GM15510 (cell line): ENCODE results near the gene NUB1.

Source experiments
- POLR2A ChIP-seq: IDR thresholded peaks from 3 replicates; pipeline ENCODE4 v1.6.1; 2011; ENCODE audit warnings: borderline replicate concordance; ENCODE audit not compliant: insufficient read length; ENCODE audit errors: extremely low read depth

NUB1 gene, protein sequence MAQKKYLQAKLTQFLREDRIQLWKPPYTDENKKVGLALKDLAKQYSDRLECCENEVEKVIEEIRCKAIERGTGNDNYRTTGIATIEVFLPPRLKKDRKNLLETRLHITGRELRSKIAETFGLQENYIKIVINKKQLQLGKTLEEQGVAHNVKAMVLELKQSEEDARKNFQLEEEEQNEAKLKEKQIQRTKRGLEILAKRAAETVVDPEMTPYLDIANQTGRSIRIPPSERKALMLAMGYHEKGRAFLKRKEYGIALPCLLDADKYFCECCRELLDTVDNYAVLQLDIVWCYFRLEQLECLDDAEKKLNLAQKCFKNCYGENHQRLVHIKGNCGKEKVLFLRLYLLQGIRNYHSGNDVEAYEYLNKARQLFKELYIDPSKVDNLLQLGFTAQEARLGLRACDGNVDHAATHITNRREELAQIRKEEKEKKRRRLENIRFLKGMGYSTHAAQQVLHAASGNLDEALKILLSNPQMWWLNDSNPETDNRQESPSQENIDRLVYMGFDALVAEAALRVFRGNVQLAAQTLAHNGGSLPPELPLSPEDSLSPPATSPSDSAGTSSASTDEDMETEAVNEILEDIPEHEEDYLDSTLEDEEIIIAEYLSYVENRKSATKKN

DNA sequence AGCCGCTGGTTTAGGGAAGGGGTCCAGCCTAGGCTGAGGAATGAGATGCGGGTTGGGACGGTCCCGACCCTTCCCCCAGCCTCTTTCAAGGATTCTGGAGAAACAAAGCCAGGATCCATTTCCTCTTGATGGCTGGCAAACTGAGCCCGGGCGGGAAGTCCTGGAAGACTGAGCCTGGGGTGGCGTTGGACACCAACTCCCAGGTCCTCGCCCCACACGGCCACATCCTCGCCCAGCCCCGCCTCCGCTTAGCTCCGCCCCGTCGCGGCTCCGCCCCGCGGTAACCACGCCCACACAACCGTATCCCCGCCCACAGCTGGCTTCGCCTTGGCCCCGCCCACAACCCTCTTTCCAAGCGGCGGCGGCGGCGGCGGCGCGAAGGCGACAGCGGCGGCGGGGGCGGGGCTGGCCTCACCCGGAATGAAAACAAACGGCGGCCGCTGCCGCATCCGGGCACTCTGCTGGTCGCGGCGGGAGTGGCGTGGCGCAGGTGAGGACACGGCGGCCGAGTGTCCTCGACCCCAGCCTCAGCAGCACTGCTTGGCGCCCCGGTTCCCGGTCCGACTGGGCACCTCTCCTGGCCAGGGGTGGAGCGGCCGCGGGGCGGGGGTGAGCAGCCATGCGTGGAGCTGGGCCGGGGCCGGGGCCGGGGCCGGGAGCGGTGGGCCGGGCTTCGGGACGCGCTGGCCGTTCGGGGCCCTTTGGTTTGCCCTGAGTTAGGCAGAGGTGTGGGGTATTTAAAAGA, at the start of gene NUB1:
TSS of gene NUB1 (plus strand) at position 456 of the 745 bp plus-strand sequence. CDS start 3,538 bp downstream, outside the sequence.
- peak; percentile 60 for TF ChIP-seq POLR2A

DNA sequence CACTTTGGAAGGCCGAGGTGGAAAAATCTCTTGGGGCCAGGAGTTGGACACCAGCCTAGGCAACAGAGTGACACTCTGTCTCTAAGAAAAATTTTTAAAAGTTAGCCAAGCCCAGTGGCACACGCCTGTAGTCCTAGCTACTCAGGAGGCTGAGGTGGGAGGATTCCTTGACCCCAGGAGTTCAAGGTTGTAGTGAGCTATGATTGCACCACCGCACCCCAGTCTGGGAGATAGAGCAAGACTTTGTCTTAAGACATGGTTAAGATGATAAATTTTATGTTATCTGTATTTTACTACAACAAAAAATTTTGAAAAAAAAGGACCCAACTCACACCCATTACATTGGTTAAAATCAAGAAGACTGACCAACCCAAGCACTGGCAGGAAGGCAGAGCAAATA, 48.8 kb upstream of the NUB1 start:
- no peak for TF ChIP-seq POLR2A

DNA sequence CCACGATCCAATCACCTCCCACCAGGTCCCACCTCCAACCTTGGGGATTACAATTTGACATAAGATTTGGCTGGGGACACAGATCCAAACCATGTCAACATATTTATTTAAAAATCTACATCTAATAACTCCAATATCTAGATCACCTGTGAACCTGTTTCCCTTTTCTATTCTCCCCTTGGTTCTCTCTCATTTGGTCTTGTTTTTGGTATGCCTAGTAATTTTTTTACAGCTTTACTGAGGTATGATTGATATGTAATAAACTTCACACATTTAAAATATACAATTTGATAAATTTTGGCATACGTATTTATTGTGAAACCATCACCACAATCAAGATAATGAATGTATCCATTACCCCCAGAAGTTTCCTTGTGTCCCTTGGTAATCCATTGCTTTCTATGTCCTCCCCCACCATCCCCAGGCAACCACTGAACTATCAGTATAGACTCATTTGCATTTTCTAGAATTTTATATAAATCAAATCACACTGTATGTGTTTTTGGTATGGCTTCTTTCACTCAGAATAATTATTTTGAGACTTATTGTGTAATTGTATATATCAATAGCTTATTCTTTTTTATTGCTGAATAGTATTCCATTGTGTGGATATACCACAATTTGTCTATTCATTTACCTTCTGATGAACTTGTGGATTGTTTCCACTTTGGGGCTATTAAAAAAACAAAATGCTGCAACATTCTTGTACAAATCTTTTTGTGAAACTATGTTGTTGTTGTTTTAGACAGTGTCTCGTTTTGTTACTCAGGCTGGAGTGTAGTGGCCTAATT, 45.2 kb upstream of the NUB1 start:
- no peak for TF ChIP-seq POLR2A

DNA sequence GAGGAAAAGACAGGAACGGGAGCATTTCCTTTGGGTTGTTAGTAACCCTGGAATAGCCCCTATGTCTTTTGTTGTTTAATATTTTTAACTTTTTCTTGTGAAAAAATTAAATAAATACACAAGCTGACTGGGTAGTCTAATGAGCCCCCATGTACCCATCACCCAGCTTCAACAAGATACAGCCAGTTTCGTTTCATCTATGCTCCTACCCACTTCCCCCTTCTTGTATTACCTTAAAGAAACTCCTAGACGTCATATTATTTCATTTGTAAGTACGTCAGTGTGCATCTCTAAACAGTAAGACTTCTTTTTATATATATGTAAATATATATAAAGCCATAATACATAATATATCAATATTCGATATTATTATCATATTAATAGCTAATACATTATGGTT, 42.8 kb upstream of the NUB1 start:
- no peak for TF ChIP-seq POLR2A

DNA sequence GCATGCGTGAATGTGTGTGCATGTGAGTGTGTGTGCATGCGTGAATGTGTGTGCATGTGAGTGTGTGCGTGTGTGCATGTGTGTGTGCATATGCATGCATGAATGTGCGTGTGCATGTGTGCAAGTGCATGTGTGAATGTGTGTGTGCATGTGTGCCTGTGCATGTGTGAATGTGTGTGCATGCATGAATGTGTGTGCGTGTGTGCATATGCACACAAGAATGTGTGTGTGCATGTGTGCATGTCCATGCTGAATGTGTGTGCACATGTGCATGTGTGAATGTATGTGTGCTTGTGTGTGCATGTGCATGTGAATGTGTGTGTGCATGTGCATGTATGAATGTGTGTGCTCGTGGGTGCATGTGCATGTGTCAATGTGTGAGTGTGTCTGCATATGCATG, 42.1 kb upstream of the NUB1 start:
- TF ChIP-seq POLR2A: no peak

DNA sequence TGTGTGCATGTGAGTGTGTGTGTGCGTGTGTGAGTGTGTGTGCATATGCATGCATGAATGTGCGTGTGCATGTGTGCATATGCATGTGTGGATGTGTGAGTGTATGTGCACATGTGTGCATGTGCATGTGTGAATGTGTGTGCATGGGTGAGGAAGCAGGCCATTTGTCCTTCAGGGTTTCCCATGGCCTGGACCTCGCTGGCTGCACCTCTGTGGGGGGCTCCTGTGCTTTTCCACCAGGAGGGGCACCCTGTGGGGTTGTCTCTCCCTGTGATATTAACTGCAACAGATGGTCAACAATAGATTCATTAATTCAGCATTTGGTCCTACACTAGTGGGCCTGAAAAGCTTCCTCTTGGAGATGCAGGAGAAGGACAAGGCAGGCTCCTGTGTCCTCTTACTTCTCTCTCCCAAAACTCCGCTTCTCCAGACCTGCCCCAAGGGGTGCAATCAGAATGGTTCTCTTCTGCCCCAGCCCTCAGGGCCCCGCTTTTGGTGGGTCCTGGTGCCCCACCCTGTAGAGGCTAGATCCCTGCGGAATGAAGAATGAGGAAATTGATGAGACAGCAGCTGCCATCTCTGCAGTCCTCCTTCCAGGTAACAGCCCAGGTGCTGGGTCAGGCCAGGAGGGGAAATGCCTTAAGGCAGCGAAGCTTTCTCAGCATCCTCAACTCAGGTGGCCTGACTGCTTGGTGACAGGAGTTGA, 41.5 kb upstream of the NUB1 start:
- no peak for TF ChIP-seq POLR2A

DNA sequence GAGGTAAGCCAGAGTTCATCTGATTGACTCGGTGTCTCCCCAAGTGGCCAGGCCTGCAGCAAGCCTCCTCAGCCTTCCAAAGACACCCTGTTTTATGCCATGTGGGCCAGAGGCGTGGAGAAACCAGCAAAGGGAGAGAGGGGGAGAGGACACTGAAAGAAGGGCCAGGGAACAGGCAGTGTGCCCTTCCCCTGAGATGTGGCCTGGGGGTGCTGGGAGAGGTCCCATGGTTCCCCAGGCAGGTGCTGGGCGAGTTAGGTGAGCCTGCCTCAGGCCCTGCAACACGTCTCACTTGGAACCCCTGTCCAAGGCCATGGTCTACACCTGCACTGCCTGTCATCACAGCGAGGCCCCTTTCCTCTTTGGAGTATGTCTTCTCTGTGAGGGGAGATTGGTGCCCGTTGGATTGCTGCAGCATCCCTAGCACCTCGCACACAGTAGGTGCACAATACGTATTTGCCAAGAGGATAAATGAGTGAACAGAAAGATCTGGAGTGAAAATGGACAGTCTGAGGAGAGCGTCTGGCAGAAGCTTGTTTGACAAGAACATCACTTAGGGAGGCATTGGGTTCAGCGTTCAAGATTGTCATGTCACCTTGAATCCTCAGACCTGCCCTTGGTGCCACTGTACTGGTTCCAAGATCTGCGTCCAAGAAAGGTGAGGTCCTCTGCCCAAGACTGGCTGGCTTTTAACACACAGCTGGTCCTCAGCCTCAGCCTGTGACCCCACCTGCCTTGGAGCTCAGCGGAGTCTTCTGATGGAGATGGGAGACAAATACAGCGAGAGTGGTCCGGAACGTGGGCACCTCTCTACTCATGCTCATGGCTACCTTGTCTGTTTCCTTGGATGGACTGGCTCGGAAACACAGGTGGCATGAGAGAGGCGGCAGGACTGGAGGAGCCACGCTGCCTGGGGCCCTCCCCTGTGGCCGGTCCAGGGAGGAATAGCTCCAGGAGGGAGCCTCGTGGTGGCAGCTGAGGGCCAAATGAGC, 39.8 kb upstream of the NUB1 start:
- TF ChIP-seq POLR2A: no peak

DNA sequence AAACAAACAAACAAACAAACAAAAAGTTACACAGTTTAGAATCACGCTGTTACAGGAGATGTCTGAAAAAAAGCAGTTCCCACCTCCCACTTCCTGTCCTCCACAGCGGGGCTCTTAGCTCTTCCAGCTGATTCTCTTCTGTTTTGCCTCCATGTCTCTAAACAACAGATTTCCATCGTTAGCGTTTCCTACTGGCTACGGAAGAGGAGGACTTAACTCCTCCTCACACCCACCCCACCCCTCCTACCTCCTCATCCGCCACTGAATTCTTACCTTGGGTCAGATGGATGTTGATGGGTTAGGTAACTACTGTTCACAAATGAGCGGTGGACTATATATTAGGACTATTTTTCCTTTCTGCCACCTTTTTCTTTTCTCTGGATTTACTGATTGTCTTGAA, 36.8 kb upstream of the NUB1 start:
- TF ChIP-seq POLR2A: no peak

DNA sequence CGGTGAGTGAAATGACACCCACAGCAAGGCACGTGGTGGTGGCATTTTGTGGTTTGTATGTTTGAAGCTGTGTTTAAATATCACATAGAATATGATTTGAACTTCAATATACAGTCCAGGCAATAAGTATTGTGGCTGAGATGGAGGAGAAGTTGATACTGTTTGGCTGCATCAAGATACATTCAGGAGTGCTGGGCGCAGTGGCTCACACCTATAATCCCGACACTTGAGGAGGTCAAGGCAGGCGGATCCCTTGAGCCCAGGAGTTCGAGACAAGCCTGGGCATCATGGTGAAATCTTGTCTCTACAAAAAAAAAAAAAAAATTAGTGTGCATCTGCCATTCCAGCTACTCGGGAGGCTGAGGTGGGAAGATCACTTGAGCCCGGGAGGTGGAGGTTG, 35.2 kb upstream of the NUB1 start:
- no peak for TF ChIP-seq POLR2A

DNA sequence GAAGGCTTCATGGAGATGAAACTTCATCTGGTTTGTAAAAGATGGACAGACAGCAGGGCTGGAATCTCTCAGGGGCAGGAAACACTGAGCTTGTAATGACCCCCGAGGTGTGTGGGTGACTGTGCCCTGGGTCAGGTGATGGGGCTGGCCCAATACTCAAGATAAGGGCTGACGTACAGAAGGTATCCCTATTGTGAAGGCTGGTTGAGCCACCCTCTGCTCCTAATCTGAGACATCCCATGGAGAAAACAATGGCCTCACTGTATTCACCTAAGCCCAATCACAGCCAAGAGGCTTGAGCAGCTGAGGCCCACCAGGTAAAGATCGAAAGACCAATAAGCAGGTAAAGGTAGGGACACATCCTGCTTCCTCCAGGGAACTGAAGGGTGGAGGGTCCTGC, 34.8 kb upstream of the NUB1 start:
- no peak for TF ChIP-seq POLR2A

DNA sequence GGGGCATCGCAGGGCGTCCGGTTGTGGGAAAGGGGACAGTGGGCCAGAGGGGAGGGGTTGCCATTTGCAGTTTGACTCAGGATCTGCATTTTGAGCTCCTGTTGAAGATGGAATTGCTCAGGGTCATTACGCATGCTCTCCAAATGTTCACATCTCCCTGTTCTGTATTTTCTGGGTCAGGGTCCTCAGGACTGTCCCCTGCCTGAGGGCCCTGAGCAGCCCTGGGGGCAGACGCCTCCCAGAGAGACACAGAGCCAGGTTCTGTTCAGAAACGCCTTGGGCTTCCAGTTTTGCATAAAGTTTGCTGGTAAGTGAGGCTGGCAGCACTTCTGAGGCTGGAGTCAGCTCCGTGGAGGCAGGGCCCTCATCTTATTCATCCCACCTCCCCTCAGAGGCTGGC, 34.1 kb upstream of the NUB1 start:
- TF ChIP-seq POLR2A: no peak

DNA sequence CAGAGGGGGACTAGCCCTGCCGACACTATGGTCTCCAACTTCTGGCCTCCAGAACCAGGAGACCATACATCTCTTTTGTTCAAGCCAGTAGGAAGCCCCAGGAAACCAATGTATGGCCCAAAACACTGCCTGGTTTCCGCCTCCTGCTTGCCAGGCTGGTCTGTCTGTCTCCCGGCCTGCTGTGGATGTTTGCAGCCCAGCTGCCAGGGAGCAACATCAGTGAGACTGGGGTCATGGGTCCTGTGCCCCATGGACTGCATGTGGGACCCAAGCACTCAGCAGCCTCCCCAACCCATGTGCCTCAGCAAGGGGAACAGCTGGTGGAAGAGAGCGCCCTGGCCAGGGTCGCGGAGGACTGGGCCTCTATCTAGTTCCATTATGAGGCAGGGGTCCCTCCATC, 33.4 kb upstream of the NUB1 start:
- TF ChIP-seq POLR2A: no peak

DNA sequence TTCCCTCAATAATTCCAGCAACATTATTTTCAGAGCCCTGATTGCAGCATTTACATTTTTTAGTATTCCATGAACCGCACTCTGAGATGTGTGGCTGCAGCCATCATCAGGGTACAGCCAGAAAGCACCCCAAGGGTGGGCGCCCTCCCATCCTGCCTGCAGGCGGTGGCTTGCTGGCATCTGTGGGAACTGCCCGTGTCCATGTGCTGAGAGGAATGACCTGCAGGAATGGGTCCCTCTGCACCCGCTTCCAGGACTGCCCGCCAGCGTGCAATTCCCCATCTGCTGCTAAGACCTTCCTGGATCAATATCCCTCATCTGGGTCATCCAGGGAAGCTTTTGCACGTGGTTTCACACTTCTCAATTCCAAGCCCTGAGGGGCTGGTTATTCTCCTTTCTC, 32.8 kb upstream of the NUB1 start:
- no peak for TF ChIP-seq POLR2A

DNA sequence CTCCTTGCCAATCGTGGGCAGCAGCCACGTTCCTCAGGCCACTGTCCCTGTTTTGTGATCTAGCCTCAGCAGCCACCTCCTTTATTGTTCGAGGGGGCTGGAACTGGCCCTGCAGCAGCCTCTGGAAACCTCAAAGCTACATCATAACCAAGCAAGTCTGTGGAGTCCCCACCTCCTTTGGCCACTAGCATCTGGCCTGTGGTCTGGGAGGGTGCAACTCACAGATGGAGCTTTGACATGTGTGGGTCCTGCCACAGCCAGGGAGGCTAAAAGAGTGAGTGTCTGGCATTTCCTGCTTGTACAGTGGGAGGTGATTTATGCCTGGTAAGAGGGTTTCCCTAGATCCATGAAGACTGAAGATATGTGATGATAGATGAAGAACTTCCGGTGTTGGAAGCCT, 32.3 kb upstream of the NUB1 start:
- no peak for TF ChIP-seq POLR2A

DNA sequence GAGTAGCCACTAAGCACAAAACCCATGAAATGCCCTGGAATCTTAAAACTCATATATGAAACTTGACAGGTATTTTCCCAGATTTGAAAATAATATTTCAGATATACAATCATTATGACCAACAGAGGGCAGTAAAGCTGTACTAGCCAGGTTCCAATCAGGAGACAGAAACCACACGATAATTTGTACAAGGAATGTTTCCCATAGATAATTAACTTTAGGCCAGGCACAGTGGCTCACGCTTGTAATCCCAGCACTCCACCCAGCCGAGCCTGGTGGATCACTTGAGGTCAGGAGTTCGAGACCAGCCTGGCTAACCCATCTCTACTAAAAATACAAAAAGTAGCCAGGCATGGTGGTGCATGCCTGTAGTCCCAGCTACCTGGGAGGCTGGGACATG, 31.0 kb upstream of the NUB1 start:
- no peak for TF ChIP-seq POLR2A
